ENCODE data around the gene TJP1.

GRCh38 chr15:29813009-29813408 lies 9.3 kb downstream of the TJP1 start:
- TF ChIP-seq EZH2 (IDR thresholded peaks at IDR 0.05; ENCODE audit: insufficient read depth, poor library complexity, severe bottlenecking) (no peak), EZH2phosphoT487 (IDR thresholded peaks at IDR 0.05; ENCODE audit: insufficient read depth, low read depth) (no peak)

Measured in GM23248 (cell line).